A673 (cell line): Measurements from ENCODE around the gene PAAF1.

Experiments used
- CTCF ChIP-seq: fragments of 300-800, 200-600 bp; sonication (generic); conservative IDR thresholded peaks from 2 replicates; pipeline ENCODE4 v1.5.1; 2017; ENCODE audit warnings: low read depth, mild to moderate bottlenecking, antibody characterized with exemption, low read length, moderate library complexity, mixed read lengths
- EZH2 ChIP-seq: fragments of 200-600 bp; sonication (generic); IDR thresholded peaks from 2 replicates; pipeline ENCODE4 v1.6.1; 2017; ENCODE audit warnings: borderline replicate concordance, low read depth, mild to moderate bottlenecking, mixed read lengths, antibody characterized with exemption, low read length; ENCODE audit not compliant: poor library complexity, severe bottlenecking

- no peak for TF ChIP-seq CTCF
- TF ChIP-seq EZH2, result no peak
Observed at GRCh38 chr11:73980001-73980961, 103.5 kb downstream of the PAAF1 start.
